T47D (cell line): ENCODE results near the gene FSD1L.

Experiments used
- DNase-seq, 2 experiments: peaks; one replicate each; pipeline versions ENCODE4 v3.0.0 to v3.0.0-alpha.2; 2011 to 2012; ENCODE audit warnings: low read depth in 1 of 2, low spot score in 1 of 2
- JUND ChIP-seq: IDR thresholded peaks from 2 replicates; pipeline ENCODE4 v1.6.1; 2012; ENCODE audit warnings: low read depth
- in situ Hi-C: cut with HindIII; loops from 2 replicates; pipeline ENCODE4 v1.10.0; 2016; ENCODE audit warnings: low sequenced_read_pairs, low pct_unique_long_range_greater_than_20kb

Gene FSD1L

GRCh38 chr9:105419816-105420597 is 27.8 kb upstream of the FSD1L start:
- in situ Hi-C loops = no loop called here
- no peak for DNase-seq
- no peak for TF ChIP-seq JUND

GRCh38 chr9:105421154-105421553 is 26.7 kb upstream of the FSD1L start:
- TF ChIP-seq JUND = no peak
- DNase-seq = no peak
- in situ Hi-C loops = no loop called here

- in situ Hi-C loops = no loop called here
- no peak for DNase-seq
- no peak for TF ChIP-seq JUND
Observed at GRCh38 chr9:105421864-105422263, 26.0 kb upstream of the FSD1L start.

DNA sequence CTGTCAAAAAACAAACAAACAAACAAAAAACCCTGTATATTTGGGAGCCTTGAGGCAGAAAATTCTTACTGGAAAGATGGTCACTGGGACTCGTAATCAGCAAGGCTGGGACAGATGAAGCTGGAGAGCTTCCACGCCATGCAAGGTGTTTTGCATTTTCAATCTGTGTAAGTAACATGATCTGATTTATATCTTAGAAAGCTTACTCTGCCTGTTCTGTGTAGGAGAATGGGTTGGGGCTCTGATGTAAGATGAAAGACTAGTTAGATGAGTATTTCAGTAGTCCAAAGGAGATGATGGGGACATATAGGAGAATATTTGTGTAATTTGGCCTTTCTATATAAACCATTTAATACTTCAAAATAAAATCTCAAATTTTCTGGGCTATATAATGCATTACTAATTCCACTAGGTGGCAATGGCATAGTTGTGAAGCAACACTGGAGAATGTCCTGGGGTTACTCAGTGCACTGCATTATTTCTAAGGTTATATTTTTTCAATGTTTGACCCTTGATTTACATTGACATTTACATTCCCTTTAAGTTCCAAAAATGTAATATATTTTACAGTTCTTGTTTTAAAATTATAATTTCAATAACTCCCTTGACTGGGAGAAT is 21.9 kb upstream of the FSD1L start:
- in situ Hi-C loops = no loop called here
- peak; percentile 36 to 37 for DNase-seq
- no peak for TF ChIP-seq JUND

DNA sequence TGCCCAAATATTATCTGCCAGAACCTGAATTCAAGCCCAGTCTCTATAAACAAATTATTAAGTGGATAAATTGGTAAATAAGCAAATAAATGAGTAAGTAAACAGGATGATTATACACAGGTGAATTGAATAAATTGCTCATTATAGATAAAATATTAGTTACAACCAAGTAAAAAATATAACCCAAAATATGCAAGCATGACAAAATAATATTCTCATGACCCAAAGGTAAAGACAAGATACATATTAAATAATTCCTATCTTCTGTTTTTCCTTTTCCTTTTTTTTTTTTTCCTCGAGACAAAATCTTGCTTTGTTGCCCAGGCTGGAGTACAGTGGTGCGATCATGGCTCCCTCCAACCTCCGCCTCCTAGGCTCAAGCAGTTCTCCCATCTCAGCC is 21.2 kb upstream of the FSD1L start:
- no peak for TF ChIP-seq JUND
- in situ Hi-C loops = no loop called here
- DNase-seq = no peak

- no peak for DNase-seq
- no peak for TF ChIP-seq JUND
- in situ Hi-C loops = no loop called here
Observed at GRCh38 chr9:105431424-105432246, 16.2 kb upstream of the FSD1L start.

DNA sequence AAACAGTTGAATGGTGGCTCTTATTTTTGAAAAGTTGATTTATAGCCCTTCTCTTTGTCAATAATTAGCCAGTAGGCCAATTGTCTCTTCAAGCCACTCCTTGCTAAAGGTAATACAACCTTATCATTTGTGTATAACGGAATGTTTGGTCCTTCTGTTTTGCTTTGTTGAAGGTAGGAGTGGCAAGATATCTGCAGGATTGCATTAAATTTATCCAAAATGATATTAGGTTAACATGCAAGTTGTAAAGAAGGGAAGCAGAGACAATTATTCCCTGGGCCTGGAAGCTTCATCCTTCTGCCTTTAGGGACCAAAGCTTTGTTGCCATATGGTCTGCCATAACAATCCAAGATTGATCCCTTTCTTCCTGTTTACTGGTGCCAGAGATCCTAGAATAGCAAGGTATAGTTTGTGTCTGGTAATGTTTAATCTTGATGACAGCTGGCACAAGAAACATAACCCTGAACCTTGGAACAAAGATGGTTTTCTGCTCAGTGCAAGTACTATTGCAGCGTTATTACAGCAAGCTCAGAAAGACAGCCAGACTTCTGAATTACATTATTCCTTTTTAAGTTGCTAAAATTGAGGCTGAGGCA is 15.5 kb upstream of the FSD1L start:
- TF ChIP-seq JUND = no peak
- in situ Hi-C loops = no loop called here
- DNase-seq = no peak

DNA sequence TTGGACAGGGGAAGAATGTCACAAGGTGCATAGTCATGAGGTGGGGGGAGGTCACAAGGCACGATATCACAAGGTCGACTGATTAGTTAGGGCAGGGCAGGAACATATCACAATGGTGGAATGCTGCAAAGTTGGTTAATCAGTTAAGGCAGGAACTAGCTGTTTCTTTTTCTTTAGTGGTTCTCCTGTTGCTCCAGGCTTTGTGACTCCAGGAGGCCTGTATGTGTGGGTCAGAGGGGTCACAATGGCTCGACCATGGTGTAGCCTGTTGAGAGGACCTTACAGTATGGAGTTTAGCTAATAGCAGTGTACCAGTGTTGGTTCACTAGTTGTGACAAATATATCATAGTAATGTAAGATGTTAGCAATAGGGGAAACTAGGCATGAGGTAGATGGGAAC is 12.4 kb upstream of the FSD1L start:
- DNase-seq = no peak
- no peak for TF ChIP-seq JUND
- in situ Hi-C loops = no loop called here

GRCh38 chr9:105436783-105437182 is 11.1 kb upstream of the FSD1L start:
- no peak for DNase-seq
- in situ Hi-C loops = no loop called here
- no peak for TF ChIP-seq JUND

DNA sequence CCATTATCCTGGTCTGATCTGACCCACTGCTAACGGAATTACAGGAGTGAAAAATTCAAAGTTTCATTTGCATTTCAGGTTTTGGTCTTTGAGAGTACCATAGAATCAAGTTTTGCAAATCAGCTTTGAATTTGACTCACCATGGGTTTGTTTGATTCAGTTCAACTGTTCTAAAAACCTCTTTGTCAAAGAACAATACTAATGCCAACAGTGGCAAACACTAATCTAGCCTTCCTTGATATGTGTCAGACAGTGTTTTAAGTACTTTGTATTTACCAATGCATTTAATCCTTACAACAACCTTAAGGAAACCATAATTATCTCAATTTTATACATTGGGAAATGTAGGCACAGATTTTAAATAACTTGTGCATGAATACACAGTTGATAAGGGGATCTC is 10.1 kb upstream of the FSD1L start:
- no peak for TF ChIP-seq JUND
- in situ Hi-C loops = no loop called here

GRCh38 chr9:105438141-105438806 is 9.6 kb upstream of the FSD1L start:
- in situ Hi-C loops = no loop called here
- DNase-seq = no peak
- TF ChIP-seq JUND = no peak

More for the DNA sequence above, 10.1 kb upstream of the FSD1L start:
- DNase-seq = no peak

DNA sequence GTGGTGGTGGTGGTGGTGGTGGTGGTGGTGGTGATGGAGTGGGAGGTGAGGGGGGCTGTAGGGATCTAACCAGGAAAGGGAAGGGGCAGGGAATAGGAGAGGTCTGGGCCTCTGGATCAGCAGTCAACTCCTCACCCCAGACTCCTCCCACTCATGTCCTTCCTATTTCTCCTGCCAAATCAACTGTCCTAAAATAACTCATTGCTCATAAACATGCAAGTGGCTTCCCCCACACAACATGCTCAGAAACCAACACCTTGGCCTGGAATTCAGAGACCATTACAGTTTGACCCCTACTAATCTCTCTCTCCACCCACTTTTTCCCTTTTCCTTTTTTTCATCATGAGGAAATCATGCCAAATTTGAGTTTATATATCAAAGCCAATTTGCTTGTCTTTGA is 8.4 kb upstream of the FSD1L start:
- no peak for TF ChIP-seq JUND
- in situ Hi-C loops = no loop called here
- no peak for DNase-seq
